ENCODE data around the gene TAF8. TPM values are rescaled to one million over a fixed set of nuclear protein-coding genes. Genes with fewer than 3 reads are reported as not detected.
"Not testable (repeated sequence)": the region's sequence is repeated elsewhere in the genome, so short reads cannot be mapped to it uniquely, and the experiment has no call there.

The TAF8 gene
- total RNA-seq, result 10 to 100 TPM; 57.7 to 58.7 TPM

GRCh38 chr6:42050297-42051267, at the start of gene TAF8:
Gene TAF8 (plus strand): TSS chr6:42050524. CDS start chr6:42050542, 18 bp downstream.
- CTCF ChIA-PET, result interaction anchor here (0.9 to 18.3 kb wide), 12 partner anchors 9 to 316 kb away, joined by 3 to 470 read pairs (median 12); partner anchors contain the start of genes BYSL, CCND3, MED20 and TOMM6

GRCh38 chr6:42001506-42001905, 48.8 kb upstream of the TAF8 start:
- Mint-ChIP-seq H3K4me3 (no peak overlapping the region), H3K36me3 (peaks cover 7% of the 10 kb centered on the region), H3K4me1 (ENCODE audit: low read depth) (peaks cover 28% of the 10 kb centered on the region), H3K27me3 (no peaks in the 10 kb centered on the region), H3K9me3 (no peaks in the 10 kb centered on the region), H3K27ac (peak overlapping the region; percentile 64)
- intact Hi-C loops (cut with micrococcal nuclease), result no loop called here
- ChIA-PET POLR2A (no interaction called here), CTCF (no interaction called here)
- DNase-seq, result no peak

More at GRCh38 chr6:42050297-42051267, at the start of gene TAF8:
- H3K4me3 Mint-ChIP-seq, result peak within 1 kb of the TSS; percentile 97
- no peaks in the 10 kb centered on the region for H3K9me3 Mint-ChIP-seq
- peaks cover 67% of the 10 kb centered on the region for H3K4me1 Mint-ChIP-seq (ENCODE audit: low read depth)
- H3K27ac Mint-ChIP-seq, result peak within 1 kb of the TSS; percentile 99
- POLR2A ChIA-PET, result interaction anchor here (0.6 to 2.9 kb wide), 12 partner anchors 9 to 263 kb away, joined by 3 to 18 read pairs (median 4); partner anchors contain the start of genes BYSL, CCND3, MED20 and TOMM6
- no peaks in the 10 kb centered on the region for H3K27me3 Mint-ChIP-seq
- peaks cover 18% of the 10 kb centered on the region for H3K36me3 Mint-ChIP-seq
- intact Hi-C loops (cut with micrococcal nuclease), result loop anchor here (1.0 to 2.0 kb wide), 3 partner anchors 48 to 315 kb away; partner anchors contain the start of genes TFEB and TOMM6
- DNase-seq, result peak; percentile 95

GRCh38 chr6:42003658-42004057, 46.7 kb upstream of the TAF8 start:
- CTCF ChIA-PET, result interaction anchor here (2.1 kb wide), 1 partner anchor 9 kb away, joined by 6 read pairs; no protein-coding TSS in a partner anchor
- Mint-ChIP-seq H3K27ac (peak overlapping the region; percentile 67), H3K4me1 (ENCODE audit: low read depth) (peaks cover 31% of the 10 kb centered on the region)
- POLR2A ChIA-PET; DNase-seq; H3K9me3 Mint-ChIP-seq; H3K27me3 Mint-ChIP-seq; H3K36me3 Mint-ChIP-seq; intact Hi-C loops (cut with micrococcal nuclease); H3K4me3 Mint-ChIP-seq: not testable (repeated sequence)

- DNase-seq, result peak; percentile 72
- CTCF ChIA-PET, result interaction anchor here (0.7 to 2.8 kb wide), 6 partner anchors 31 to 220 kb away, joined by 3 to 10 read pairs (median 3); partner anchors contain the start of genes BYSL, MED20 and TOMM6
- POLR2A ChIA-PET, result interaction anchor here (0.6 to 1.8 kb wide), 5 partner anchors 11 to 97 kb away, joined by 3 to 7 read pairs (median 3); partner anchors contain the start of gene CCND3
- Mint-ChIP-seq H3K27me3 (no peaks in the 10 kb centered on the region), H3K27ac (peak overlapping the region; percentile 97), H3K4me1 (ENCODE audit: low read depth) (peaks cover 54% of the 10 kb centered on the region), H3K4me3 (peak overlapping the region; percentile 65), H3K36me3 (no peaks in the 10 kb centered on the region), H3K9me3 (no peaks in the 10 kb centered on the region)
- intact Hi-C loops (cut with micrococcal nuclease), result loop anchor here (2.0 kb wide), 1 partner anchor 23 kb away; no protein-coding TSS in a partner anchor
Observed at GRCh38 chr6:42007286-42008137, 42.8 kb upstream of the TAF8 start.

GRCh38 chr6:42008138-42008528, 42.2 kb upstream of the TAF8 start:
- not testable (repeated sequence) for H3K36me3 Mint-ChIP-seq, H3K9me3 Mint-ChIP-seq, H3K27me3 Mint-ChIP-seq, DNase-seq
- Mint-ChIP-seq H3K27ac (peak overlapping the region; percentile 97), H3K4me1 (ENCODE audit: low read depth) (peaks cover 60% of the 10 kb centered on the region), H3K4me3 (peak overlapping the region; percentile 29)
- ChIA-PET POLR2A (interaction anchor here (1.2 to 1.8 kb wide), 3 partner anchors 11 to 66 kb away, joined by 3 to 7 read pairs (median 4); partner anchors contain the start of gene CCND3), CTCF (interaction anchor here (0.7 to 2.8 kb wide), 5 partner anchors 31 to 92 kb away, joined by 3 to 10 read pairs (median 3); partner anchors contain the start of genes BYSL and MED20)
- intact Hi-C loops (cut with micrococcal nuclease), result loop anchor here (2.0 kb wide), 1 partner anchor 23 kb away; no protein-coding TSS in a partner anchor

GRCh38 chr6:42009844-42010184, 40.5 kb upstream of the TAF8 start:
- DNase-seq, result no peak
- CTCF ChIA-PET, result interaction anchor here (0.7 to 1.5 kb wide), 7 partner anchors 11 to 222 kb away, joined by 3 to 4 read pairs (median 4); partner anchors contain the start of gene TOMM6

GRCh38 chr6:42010185-42010891, 40.0 kb upstream of the TAF8 start:
- DNase-seq, result peak; percentile 67
- Mint-ChIP-seq H3K4me3 (peak overlapping the region; percentile 68), H3K27me3 (no peaks in the 10 kb centered on the region), H3K27ac (peak overlapping the region; percentile 97), H3K36me3 (peaks cover 9% of the 10 kb centered on the region), H3K9me3 (peaks cover 9% of the 10 kb centered on the region), H3K4me1 (ENCODE audit: low read depth) (peaks cover 69% of the 10 kb centered on the region)
- POLR2A ChIA-PET, result interaction anchor here (0.6 to 1.8 kb wide), 8 partner anchors 13 to 71 kb away, joined by 3 to 5 read pairs (median 3); no protein-coding TSS in a partner anchor
- CTCF ChIA-PET, result interaction anchor here (0.7 to 1.5 kb wide), 7 partner anchors 10 to 222 kb away, joined by 3 to 4 read pairs (median 4); partner anchors contain the start of gene TOMM6
- intact Hi-C loops (cut with micrococcal nuclease), result loop anchor here (1.0 kb wide), 2 partner anchors 12 to 29 kb away; no protein-coding TSS in a partner anchor

More at GRCh38 chr6:42009844-42010184, 40.5 kb upstream of the TAF8 start:
- Mint-ChIP-seq H3K27ac (peak overlapping the region; percentile 97), H3K4me1 (ENCODE audit: low read depth) (peaks cover 70% of the 10 kb centered on the region), H3K9me3 (peaks cover 9% of the 10 kb centered on the region), H3K36me3 (peaks cover 9% of the 10 kb centered on the region), H3K4me3 (peak overlapping the region; percentile 68), H3K27me3 (no peaks in the 10 kb centered on the region)
- intact Hi-C loops (cut with micrococcal nuclease), result loop anchor here (1.0 to 2.0 kb wide), 3 partner anchors 12 to 29 kb away; no protein-coding TSS in a partner anchor
- POLR2A ChIA-PET, result interaction anchor here (0.5 to 1.8 kb wide), 8 partner anchors 13 to 70 kb away, joined by 3 to 5 read pairs (median 3); no protein-coding TSS in a partner anchor

GRCh38 chr6:42010909-42011308, 39.4 kb upstream of the TAF8 start:
- Mint-ChIP-seq H3K36me3 (peaks cover 9% of the 10 kb centered on the region), H3K27ac (peak overlapping the region; percentile 97), H3K27me3 (no peaks in the 10 kb centered on the region), H3K4me3 (peak overlapping the region; percentile 68), H3K9me3 (peaks cover 9% of the 10 kb centered on the region), H3K4me1 (ENCODE audit: low read depth) (peaks cover 69% of the 10 kb centered on the region)
- CTCF ChIA-PET, result interaction anchor here (0.9 to 1.5 kb wide), 2 partner anchors 17 to 43 kb away, joined by 4 read pairs; no protein-coding TSS in a partner anchor
- DNase-seq, result no peak
- POLR2A ChIA-PET, result interaction anchor here (0.6 to 1.8 kb wide), 5 partner anchors 12 to 71 kb away, joined by 3 to 5 read pairs (median 3); no protein-coding TSS in a partner anchor
- intact Hi-C loops (cut with micrococcal nuclease), result loop anchor here (1.0 kb wide), 2 partner anchors 11 to 28 kb away; no protein-coding TSS in a partner anchor

GRCh38 chr6:42012501-42013133, 37.7 kb upstream of the TAF8 start:
- ChIA-PET POLR2A (interaction anchor here (1.1 kb wide), 2 partner anchors 29 to 51 kb away, joined by 3 to 4 read pairs; no protein-coding TSS in a partner anchor), CTCF (interaction anchor here (1.3 to 2.0 kb wide), 3 partner anchors 9 to 51 kb away, joined by 3 to 7 read pairs (median 6); no protein-coding TSS in a partner anchor)
- DNase-seq, result no peak
- no peaks in the 10 kb centered on the region for H3K27me3 Mint-ChIP-seq
- peak overlapping the region; percentile 85 for H3K27ac Mint-ChIP-seq
- H3K9me3 Mint-ChIP-seq, result peaks cover 9% of the 10 kb centered on the region
- intact Hi-C loops (cut with micrococcal nuclease), result loop anchor here (2.0 kb wide), 1 partner anchor 42 kb away; no protein-coding TSS in a partner anchor
- H3K4me1 Mint-ChIP-seq (ENCODE audit: low read depth), result peaks cover 75% of the 10 kb centered on the region
- peaks cover 11% of the 10 kb centered on the region for H3K36me3 Mint-ChIP-seq
- H3K4me3 Mint-ChIP-seq, result no peak overlapping the region

- no peak for DNase-seq
- Mint-ChIP-seq H3K4me3 (no peak overlapping the region), H3K36me3 (peaks cover 11% of the 10 kb centered on the region), H3K27me3 (no peaks in the 10 kb centered on the region), H3K9me3 (peaks cover 9% of the 10 kb centered on the region), H3K4me1 (ENCODE audit: low read depth) (peaks cover 74% of the 10 kb centered on the region), H3K27ac (peak overlapping the region; percentile 85)
- CTCF ChIA-PET, result interaction anchor here (1.3 to 2.0 kb wide), 2 partner anchors 31 to 51 kb away, joined by 3 to 7 read pairs; no protein-coding TSS in a partner anchor
- POLR2A ChIA-PET, result no interaction called here
- intact Hi-C loops (cut with micrococcal nuclease), result loop anchor here (2.0 kb wide), 1 partner anchor 42 kb away; no protein-coding TSS in a partner anchor
Observed at GRCh38 chr6:42013134-42013516, 37.2 kb upstream of the TAF8 start.

All from activated CD4-positive, alpha-beta memory T cell treated with anti-CD3 and anti-CD28 coated beads for 36 hours (primary cell).